K562 (cell line): Measurements from ENCODE around the gene ZSCAN1. TPM values are rescaled to one million over a fixed set of nuclear protein-coding genes. Genes with fewer than 3 reads are reported as not detected.

Source experiments
- ATAC-seq: fragments of 200-7000 bp; cut with Tn5 transposase; 3 replicates; pipeline ENCODE4 v1.9.1; 2020; ENCODE audit warnings: moderate library complexity
- BruUV-seq: library from RNA; stranded (reverse); fragments of 400-500 nt; replicated peaks from 2 replicates; lab custom pipeline; 2021; lab: Mats Ljungman, UMichigan
- CTCF ChIA-PET: fragments of 300-600 bp; formaldehyde crosslinking; extraction: SDS; loops from one replicate; lab custom pipeline; 2021; ENCODE audit warnings: low intra/inter-chr PET ratio; lab: Yijun Ruan, JAX
- POLR2A ChIA-PET: fragments of 300-600, 350-650 bp; sonication (Branson Sonifier 250); formaldehyde crosslinking; extraction: SDS; loops from one replicate; lab custom pipeline; 2021; ENCODE audit warnings: antibody characterized with exemption, inconsistent platforms; lab: Yijun Ruan, JAX
- DNase-seq, 4 experiments: peaks; one replicate each; pipeline versions ENCODE4 v3.0.0 to v3.0.0-alpha.2; 2011 to 2018; ENCODE audit warnings: low spot score in 3 of 4, mixed read lengths in 3 of 4; ENCODE audit errors: extremely low read depth in 1 of 4
- FAIRE-seq: peaks from 2 replicates; lab custom pipeline; 2011; peaks lifted over from hg19 to GRCh38; lab: Jason Lieb, UNC
- H2AFZ ChIP-seq: 2 replicates; pipeline ENCODE4 v1.6.0; 2011; ENCODE audit warnings: low read depth, low read length, control low read depth, inconsistent platforms
- H3K27ac ChIP-seq: fragments of 200-600 bp; 3 replicates; pipeline ENCODE4 v1.8.0; 2011; ENCODE audit warnings: low read depth, mild to moderate bottlenecking, control low read depth, inconsistent platforms, low read length, moderate library complexity, mixed read lengths; ENCODE audit errors: extremely low read depth
- H3K27me3 ChIP-seq, 2 experiments: fragments of 300-600 bp in 1 of 2; 2 replicates in 1 of 2; 3 replicates in 1 of 2; pipeline versions ENCODE4 v1.6.0 to v1.8.0; 2011; ENCODE audit warnings: inconsistent platforms in 2 of 2, low read length in 2 of 2, mild to moderate bottlenecking in 1 of 2, mixed read lengths in 1 of 2, moderate library complexity in 1 of 2; ENCODE audit not compliant: control insufficient read depth in 2 of 2, insufficient read depth in 2 of 2
- H3K36me3 ChIP-seq: fragments of 300-600 bp; 3 replicates; pipeline ENCODE4 v1.8.0; 2011; ENCODE audit warnings: mild to moderate bottlenecking, low read length, inconsistent platforms; ENCODE audit not compliant: control insufficient read depth, insufficient read depth
- H3K4me1 ChIP-seq, 2 experiments: fragments of 200-600 bp in 1 of 2; replicated peaks in 1 of 2; 2 replicates in 1 of 2; 3 replicates in 1 of 2; pipeline versions ENCODE4 v1.5.1 to v1.8.0; 2011; ENCODE audit warnings: inconsistent platforms in 2 of 2, low read length in 2 of 2, mild to moderate bottlenecking in 1 of 2, mixed read lengths in 1 of 2, moderate library complexity in 1 of 2; ENCODE audit not compliant: control insufficient read depth in 2 of 2, insufficient read depth in 2 of 2
- H3K4me2 ChIP-seq: 2 replicates; pipeline ENCODE4 v1.6.1; 2011; ENCODE audit warnings: low read length, control low read depth, inconsistent platforms, mixed read lengths; ENCODE audit not compliant: insufficient read depth
- H3K4me3 ChIP-seq: fragments of 200-600 bp; sonication (generic), shearing (Covaris generic); 2 replicates; pipeline ENCODE4 v1.5.1; 2016; ENCODE audit warnings: control low read depth, inconsistent platforms
- H3K79me2 ChIP-seq: fragments of 200-600 bp; 3 replicates; pipeline ENCODE4 v1.8.0; 2011; ENCODE audit warnings: low read length, inconsistent platforms; ENCODE audit not compliant: control insufficient read depth, insufficient read depth
- H3K9ac ChIP-seq, 2 experiments: 2 replicates each; pipeline versions ENCODE4 v1.6.0 to v1.6.1; 2011; ENCODE audit warnings: low read depth in 2 of 2, low read length in 2 of 2, control low read depth in 1 of 2, inconsistent platforms in 1 of 2, mild to moderate bottlenecking in 1 of 2, mixed read lengths in 1 of 2; ENCODE audit not compliant: insufficient read depth in 1 of 2
- H3K9me1 ChIP-seq: one replicate; pipeline ENCODE4 v1.6.0; 2011; ENCODE audit warnings: inconsistent platforms, mild to moderate bottlenecking, low read length, moderate library complexity; ENCODE audit not compliant: control insufficient read depth, insufficient read depth
- H3K9me3 ChIP-seq: replicated peaks from 2 replicates; pipeline ENCODE4 v1.5.1; 2011; ENCODE audit warnings: low read depth, low read length, inconsistent platforms; ENCODE audit not compliant: control insufficient read depth, insufficient read depth
- H4K20me1 ChIP-seq: replicated peaks from 2 replicates; pipeline ENCODE4 v1.6.1; 2011; ENCODE audit warnings: low read length, inconsistent platforms, mixed read lengths; ENCODE audit not compliant: control insufficient read depth, insufficient read depth
- BCL6 ChIP-seq: fragments of 250-450 bp; sonication (Bioruptor Pico); IDR thresholded peaks from 2 replicates; pipeline ENCODE4 v1.4.0; 2020
- ELF4 ChIP-seq: fragments of 450-650 bp; formaldehyde crosslinking; IDR thresholded peaks from 2 replicates; pipeline ENCODE4 v1.4.0; 2022; ENCODE audit warnings: missing genetic modification characterization
- MEF2D ChIP-seq: conservative IDR thresholded peaks from 2 replicates; pipeline ENCODE4 v1.6.1; 2016; ENCODE audit warnings: low read depth, missing genetic modification characterization, missing compliant biosample characterization
- SNAPC5 ChIP-seq: fragments of 250-450 bp; sonication (Bioruptor Pico); IDR thresholded peaks from 2 replicates; pipeline ENCODE4 v1.8.0; 2021; ENCODE audit warnings: moderate library complexity, mild to moderate bottlenecking, inconsistent platforms
- SRSF1 ChIP-seq: fragments of 200-400 bp; formaldehyde crosslinking; IDR thresholded peaks from 2 replicates; pipeline ENCODE4 v1.6.1; 2017; ENCODE audit warnings: mild to moderate bottlenecking, low read depth, low read length, moderate library complexity
- ZFP36 ChIP-seq: fragments of 150-350 bp; IDR thresholded peaks from 2 replicates; pipeline ENCODE4 v1.6.1; 2018; ENCODE audit warnings: low read length, low read depth; ENCODE audit not compliant: partially characterized antibody
- ZNF584 ChIP-seq: fragments of 200-800 bp; sonication (Bioruptor generic); IDR thresholded peaks from 2 replicates; pipeline ENCODE4 v1.6.1; 2016; ENCODE audit warnings: low read depth, mild to moderate bottlenecking, missing genetic modification characterization, missing compliant biosample characterization
- WGBS: fragments of 100-300 bp; shearing (Covaris generic); methylation state at CpG from one replicate; pipeline ENCODE4 v1.1.6; 2016; ENCODE audit warnings: low coverage, mixed read lengths; ENCODE audit not compliant: insufficient coverage; ENCODE audit errors: missing lambda C conversion rate; 5-methylcytosine and 5-hydroxymethylcytosine counted together
- in situ Hi-C: fragments of 300-500 bp; cut with MboI; formaldehyde crosslinking; loops from 4 replicates; pipeline ENCODE4 v1.15.0; 2018; ENCODE audit warnings: inconsistent platforms, mixed read lengths
- intact Hi-C: fragments of 100-400 bp; cut with micrococcal nuclease; formaldehyde crosslinking; loops from 2 replicates; pipeline ENCODE4 v1.14.2; 2022
- polyA plus RNA-seq, 8 experiments: library from polyadenylated mRNA; depleted of rRNA in 4 of 8; stranded (reverse) in 5 of 8; unstranded in 3 of 8; fragments of >200 nt; fragmentation: Nextera tagmentation in 2 of 8; fragmentation: Illumina TruSeq in 1 of 8; extraction: Ambion mirVana in 2 of 8; extraction: Trizol in 1 of 8; gene quantifications; 2 replicates each; pipeline versions ENCODE4 v1.2.1 to v1.2.3, GENCODE V29; 2011 to 2014; ENCODE audit warnings: inconsistent platforms in 1 of 8, missing spikeins in 1 of 8
- total RNA-seq, 7 experiments: library from RNA; depleted of rRNA in 6 of 7; stranded (reverse); fragments of >200 nt in 6 of 7; fragmentation: Illumina TruSeq in 2 of 7; extraction: Trizol in 2 of 7; gene quantifications; 2 replicates each; pipeline versions ENCODE4 v1.2.1 to v1.2.3, GENCODE V29; 2011 to 2021; ENCODE audit warnings: low replicate concordance in 1 of 7

The ZSCAN1 gene
- total and polyA plus RNA-seq, 9 of the 15 experiments (the other 6 are each of a cell fraction or from before 2014, with no cell fraction given): not detected

DNA sequence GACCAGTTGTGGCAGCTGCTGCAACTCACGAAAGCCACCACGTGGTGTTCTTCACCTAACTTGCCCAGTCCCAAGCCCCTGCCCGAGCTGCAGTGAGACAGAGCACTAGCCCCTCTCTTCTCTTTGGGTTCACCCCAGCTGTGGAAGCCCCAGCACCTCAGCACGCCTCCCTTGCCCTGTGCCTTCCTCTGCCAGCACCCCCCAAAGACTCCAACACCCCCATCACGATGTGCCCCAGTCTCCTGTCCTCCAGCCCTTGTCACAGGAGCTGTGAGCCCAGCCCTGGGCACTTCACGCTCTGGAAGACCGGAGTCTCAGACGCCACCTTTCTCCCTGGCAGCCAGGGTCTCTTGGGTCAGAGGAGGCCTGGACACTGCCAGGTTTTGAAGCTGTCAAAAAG lies 23.0 kb downstream of the ZSCAN1 start:
- TF ChIP-seq SRSF1 (no peak), SNAPC5 (CRISPR knock-in tag) (no peak), MEF2D (tag) (no peak), ELF4 (CRISPR knock-in tag) (no peak), BCL6 (CRISPR knock-in tag) (no peak)
- no peaks in the 10 kb centered on the region for H4K20me1 ChIP-seq
- no peak overlapping the region for H3K9ac ChIP-seq
- in situ Hi-C loops: no loop called here
- H3K79me2 ChIP-seq: no peaks in the 10 kb centered on the region
- H3K36me3 ChIP-seq: no peaks in the 10 kb centered on the region
- ChIA-PET CTCF (no interaction called here), POLR2A (interaction anchor here (0.8 kb wide), 1 partner anchor 21 kb away, joined by 3 read pairs; no protein-coding TSS in a partner anchor)
- ATAC-seq: no peak
- no peaks in the 10 kb centered on the region for H3K9me3 ChIP-seq
- H3K4me2 ChIP-seq: no peak overlapping the region
- no peak overlapping the region for H3K27ac ChIP-seq
- H3K27me3 ChIP-seq: no peaks in the 10 kb centered on the region
- FAIRE-seq: no peak
- intact Hi-C loops: no loop called here
- no peak for DNase-seq
- 2% methylated on average over 8 of the region's 8 CpGs for WGBS
- no peak overlapping the region for H3K4me3 ChIP-seq
- peaks cover 0 to 9% of the 10 kb centered on the region in 2 experiments; a peak in 2 of 5 replicates for H3K4me1 ChIP-seq
- no TSS peak for BruUV-seq
- H2AFZ ChIP-seq: no peak overlapping the region
- H3K9me1 ChIP-seq: no peaks in the 10 kb centered on the region

DNA sequence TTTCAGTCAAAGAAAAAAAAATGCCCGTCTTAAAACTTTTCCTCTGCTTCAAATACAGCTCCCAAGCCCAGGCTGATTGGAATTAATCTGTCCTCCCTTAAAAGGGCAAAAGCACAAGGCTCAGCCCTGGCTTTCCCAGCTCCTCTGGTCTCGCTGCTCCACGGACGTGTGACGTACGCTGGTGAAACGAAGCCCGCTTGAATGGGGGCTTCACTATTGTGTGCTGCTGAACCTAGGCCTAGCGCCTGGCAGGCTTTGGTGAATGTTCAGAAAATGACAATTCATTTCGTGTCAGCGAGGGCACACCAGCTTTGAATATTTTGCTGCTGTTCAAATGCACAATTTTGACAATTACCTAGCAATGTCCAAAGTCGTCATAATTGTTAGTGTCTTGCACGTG lies 24.6 kb downstream of the ZSCAN1 start:
- ChIA-PET CTCF (no interaction called here), POLR2A (no interaction called here)
- no peak overlapping the region for H3K9ac ChIP-seq
- H3K79me2 ChIP-seq: no peaks in the 10 kb centered on the region
- ATAC-seq (no peak), FAIRE-seq (no peak), DNase-seq (no peak)
- BruUV-seq: no TSS peak
- intact Hi-C loops (no loop called here), in situ Hi-C loops (no loop called here)
- H4K20me1 ChIP-seq: no peaks in the 10 kb centered on the region
- H3K9me3 ChIP-seq: no peaks in the 10 kb centered on the region; the same call in 1 of the 2 replicates
- no peak overlapping the region for H2AFZ ChIP-seq
- no peak overlapping the region for H3K4me2 ChIP-seq
- TF ChIP-seq ZFP36 (no peak), ZNF584 (CRISPR knock-in tag) (no peak)
- H3K4me1 ChIP-seq: peaks cover 0 to 9% of the 10 kb centered on the region in 2 experiments; a peak in 2 of 5 replicates
- no peaks in the 10 kb centered on the region for H3K27me3 ChIP-seq
- no peaks in the 10 kb centered on the region for H3K9me1 ChIP-seq
- 3% methylated on average over 13 of the region's 13 CpGs for WGBS
- no peak overlapping the region for H3K27ac ChIP-seq
- H3K4me3 ChIP-seq: no peak overlapping the region
- H3K36me3 ChIP-seq: no peaks in the 10 kb centered on the region
